PC-3 (cell line): ENCODE measurements around the gene IGSF23. TPM values are rescaled to one million over a fixed set of nuclear protein-coding genes. Genes with fewer than 3 reads are reported as not detected.
A peak's percentile ranks its signal among the peaks of the same experiment; 100 is the strongest.

Experiments
- ATAC-seq: fragments of 200-7000 bp; cut with Tn5 transposase; 2 replicates; pipeline ENCODE4 v1.9.1; 2020; ENCODE audit warnings: mild to moderate bottlenecking, moderate library complexity
- BruUV-seq: library from RNA; stranded (reverse); fragments of 400-500 nt; replicated peaks from 2 replicates; lab custom pipeline; 2021; lab: Mats Ljungman, UMichigan
- CTCF ChIA-PET: fragments of 300-600 bp; sonication (Branson Sonifier 250); formaldehyde crosslinking; loops from one replicate; lab custom pipeline; 2022; ENCODE audit warnings: antibody characterized with exemption; lab: Charles Lee
- POLR2A ChIA-PET: fragments of 300-600 bp; sonication (Branson Sonifier 250); formaldehyde crosslinking; loops from one replicate; lab custom pipeline; 2022; ENCODE audit warnings: antibody characterized with exemption; ENCODE audit not compliant: unreplicated experiment; lab: Charles Lee
- DNase-seq: peaks from one replicate; pipeline ENCODE4 v3.0.0-alpha.2; 2015
- H2AFZ ChIP-seq: fragments of 300-600 bp; sonication (generic); 2 replicates; pipeline ENCODE4 v1.6.0; 2016; ENCODE audit warnings: antibody characterized with exemption, low read length
- H3F3A ChIP-seq: fragments of 300-600 bp; sonication (generic); one replicate; pipeline ENCODE4 v1.6.0; 2017; ENCODE audit warnings: antibody characterized with exemption, low read length, control low read depth, mild to moderate bottlenecking; ENCODE audit not compliant: unreplicated experiment
- H3K27ac ChIP-seq: fragments of 300-600 bp; sonication (generic); 2 replicates; pipeline ENCODE4 v1.5.1; 2016; ENCODE audit warnings: mild to moderate bottlenecking, low read length
- H3K27me3 ChIP-seq: fragments of 300-600 bp; sonication (generic); 2 replicates; pipeline ENCODE4 v1.6.1; 2016; ENCODE audit warnings: low read length, mixed read lengths
- H3K36me3 ChIP-seq: fragments of 300-600 bp; sonication (generic); 2 replicates; pipeline ENCODE4 v1.6.1; 2016; ENCODE audit warnings: low read depth, mixed run types, low read length, mixed read lengths
- H3K4me1 ChIP-seq: fragments of 300-600 bp; sonication (generic); 2 replicates; pipeline ENCODE4 v1.5.1; 2016; ENCODE audit warnings: low read length; ENCODE audit not compliant: insufficient read depth
- H3K4me2 ChIP-seq: fragments of 300-600 bp; sonication (generic); 2 replicates; pipeline ENCODE4 v1.6.0; 2016; ENCODE audit warnings: low read length
- H3K4me3 ChIP-seq: fragments of 300-600 bp; sonication (generic); 2 replicates; pipeline ENCODE4 v1.5.1; 2016; ENCODE audit warnings: mild to moderate bottlenecking, low read length, mixed read lengths
- H3K79me2 ChIP-seq: fragments of 300-600 bp; sonication (generic); 2 replicates; pipeline ENCODE4 v1.6.1; 2017; ENCODE audit warnings: low read length, mixed read lengths
- H3K9ac ChIP-seq: fragments of 300-600 bp; sonication (generic); 2 replicates; pipeline ENCODE4 v1.6.0; 2016; ENCODE audit warnings: mild to moderate bottlenecking, low read length
- H3K9me2 ChIP-seq: fragments of 300-600 bp; sonication (generic); replicated peaks from 2 replicates; pipeline ENCODE4 v1.6.1; 2016; ENCODE audit warnings: mixed run types, low read length, mixed read lengths
- H3K9me3 ChIP-seq: fragments of 300-600 bp; sonication (generic); 2 replicates; pipeline ENCODE4 v1.6.1; 2016; ENCODE audit warnings: low read length, mixed read lengths
- H4K20me1 ChIP-seq: fragments of 300-600 bp; sonication (generic); 2 replicates; pipeline ENCODE4 v1.6.1; 2016; ENCODE audit warnings: low read length, mixed read lengths
- EZH2 ChIP-seq: fragments of 300-600 bp; sonication (generic); IDR thresholded peaks from one replicate; pipeline ENCODE4 v1.6.1; 2017; ENCODE audit warnings: antibody characterized with exemption, mild to moderate bottlenecking, low read length; ENCODE audit not compliant: unreplicated experiment
- EZH2phosphoT487 ChIP-seq: fragments of 300-600 bp; sonication (generic); IDR thresholded peaks from 2 replicates; pipeline ENCODE4 v1.6.1; 2018; ENCODE audit warnings: mild to moderate bottlenecking, antibody characterized with exemption, low read length, borderline replicate concordance
- intact Hi-C: fragments of 100-400 bp; cut with micrococcal nuclease; formaldehyde crosslinking; loops from 2 replicates; pipeline ENCODE4 v1.9.0; 2023
- total RNA-seq: library from RNA; depleted of rRNA; stranded (reverse); fragments of >200 nt; gene quantifications from 2 replicates; pipeline ENCODE4 v1.2.3, GENCODE V29; 2014
- TF ChIP-seq, protein P1 (sequence below): fragments of 300-600 bp; sonication (generic); conservative IDR thresholded peaks from 2 replicates; pipeline ENCODE4 v1.5.1; 2017; ENCODE audit warnings: antibody characterized with exemption, low read depth, mild to moderate bottlenecking, low read length

IGSF23 gene
- total RNA-seq, 1 experiment from 2014 or later = not detected

DNA sequence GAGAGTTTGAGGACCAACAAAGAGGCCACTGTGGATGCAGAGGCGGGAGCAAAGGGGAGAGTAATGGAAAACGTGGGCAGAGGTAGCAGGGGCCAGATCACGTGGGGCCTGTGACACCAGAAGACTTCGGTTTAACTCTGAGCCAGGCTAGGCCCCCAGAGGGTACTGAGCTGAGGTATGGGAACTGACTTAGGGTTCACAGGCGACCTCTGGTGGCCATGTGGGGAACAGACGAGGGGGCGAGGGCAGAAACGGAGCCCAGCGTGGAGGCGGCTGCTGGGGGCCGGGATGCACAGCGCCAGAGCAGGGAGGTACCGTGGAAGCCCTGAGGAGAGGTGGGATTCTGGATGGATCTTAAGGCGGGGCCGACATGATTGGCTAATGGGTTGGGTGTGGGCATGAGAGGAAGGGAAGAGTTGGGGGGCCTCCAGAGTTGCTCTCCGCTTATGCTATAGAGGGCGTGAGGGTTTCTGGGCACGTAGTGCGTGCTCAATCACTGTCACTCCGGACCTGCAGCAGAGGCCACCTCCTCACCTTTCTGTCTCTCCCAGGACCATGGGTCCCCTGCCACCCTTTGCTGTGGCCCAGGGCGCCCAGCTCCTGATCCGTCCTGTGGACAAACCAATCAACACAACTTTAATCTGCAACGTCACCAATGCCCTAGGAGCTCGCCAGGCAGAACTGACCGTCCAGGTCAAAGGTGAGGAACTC is 44.0 kb downstream of the IGSF23 start:
- peak; percentile 54 for DNase-seq
- no TSS peak for BruUV-seq
- Histone ChIP-seq H3K9me2 (no peaks in the 10 kb centered on the region), H3F3A (no peaks in the 10 kb centered on the region), H3K4me3 (no peak overlapping the region), H3K79me2 (no peaks in the 10 kb centered on the region), H2AFZ (no peak overlapping the region), H3K27me3 (no peaks in the 10 kb centered on the region), H3K4me1 (0 out of 2 replicates have a peak, but pooled peaks cover 3% of the 10 kb centered on the region), H3K9ac (no peak overlapping the region), H3K27ac (no peak overlapping the region), H3K4me2 (no peak overlapping the region), H3K9me3 (no peaks in the 10 kb centered on the region), H4K20me1 (no peaks in the 10 kb centered on the region), H3K36me3 (peaks cover 64% of the 10 kb centered on the region)
- TF ChIP-seq, protein P1, sequence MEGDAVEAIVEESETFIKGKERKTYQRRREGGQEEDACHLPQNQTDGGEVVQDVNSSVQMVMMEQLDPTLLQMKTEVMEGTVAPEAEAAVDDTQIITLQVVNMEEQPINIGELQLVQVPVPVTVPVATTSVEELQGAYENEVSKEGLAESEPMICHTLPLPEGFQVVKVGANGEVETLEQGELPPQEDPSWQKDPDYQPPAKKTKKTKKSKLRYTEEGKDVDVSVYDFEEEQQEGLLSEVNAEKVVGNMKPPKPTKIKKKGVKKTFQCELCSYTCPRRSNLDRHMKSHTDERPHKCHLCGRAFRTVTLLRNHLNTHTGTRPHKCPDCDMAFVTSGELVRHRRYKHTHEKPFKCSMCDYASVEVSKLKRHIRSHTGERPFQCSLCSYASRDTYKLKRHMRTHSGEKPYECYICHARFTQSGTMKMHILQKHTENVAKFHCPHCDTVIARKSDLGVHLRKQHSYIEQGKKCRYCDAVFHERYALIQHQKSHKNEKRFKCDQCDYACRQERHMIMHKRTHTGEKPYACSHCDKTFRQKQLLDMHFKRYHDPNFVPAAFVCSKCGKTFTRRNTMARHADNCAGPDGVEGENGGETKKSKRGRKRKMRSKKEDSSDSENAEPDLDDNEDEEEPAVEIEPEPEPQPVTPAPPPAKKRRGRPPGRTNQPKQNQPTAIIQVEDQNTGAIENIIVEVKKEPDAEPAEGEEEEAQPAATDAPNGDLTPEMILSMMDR = peak; percentile 72
- no peak for TF ChIP-seq EZH2phosphoT487
- TF ChIP-seq EZH2 = no peak
- intact Hi-C loops = loop anchor here (1.0 kb wide), 1 partner anchor 69 kb away; no protein-coding TSS in a partner anchor
- CTCF ChIA-PET = interaction anchor here (1.0 kb wide), 4 partner anchors 21 to 113 kb away, joined by 3 to 4 read pairs (median 4); no protein-coding TSS in a partner anchor
- POLR2A ChIA-PET = no interaction called here
- peak; percentile 45 for ATAC-seq

DNA sequence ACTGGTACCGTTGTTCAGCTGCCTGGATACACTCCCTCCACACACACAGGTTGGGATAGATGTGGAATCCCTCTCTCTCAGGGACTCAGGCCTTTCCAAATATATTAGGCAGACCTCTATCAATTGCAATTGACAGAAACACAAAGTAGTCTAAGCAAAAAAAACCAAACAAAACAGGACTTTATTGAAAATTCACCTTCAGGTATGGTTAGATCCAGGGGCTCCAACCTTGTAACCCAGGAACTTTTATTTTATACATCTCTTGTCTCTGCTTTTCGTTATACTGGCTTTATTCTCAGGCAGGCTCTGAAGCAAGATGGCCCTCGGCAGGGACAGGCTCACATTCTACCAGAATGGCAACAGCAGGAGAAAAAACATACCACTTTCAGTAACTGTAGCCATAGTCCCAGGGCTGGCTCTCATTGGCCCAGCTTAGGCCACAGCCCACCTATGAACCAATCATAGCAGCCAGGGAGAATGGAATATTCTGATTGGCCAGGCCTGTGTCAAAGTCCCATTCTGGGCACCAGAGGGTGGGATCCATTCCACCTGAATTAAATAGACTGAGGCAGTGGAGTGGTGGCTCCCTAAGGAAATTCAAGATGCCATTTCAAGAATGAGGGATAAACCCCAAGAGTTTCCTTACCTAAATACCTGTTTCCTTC is 44.8 kb downstream of the IGSF23 start:
- Histone ChIP-seq H3K4me2 (no peak overlapping the region), H3K27ac (no peak overlapping the region), H3K9ac (no peak overlapping the region), H3K9me2 (no peaks in the 10 kb centered on the region), H3K36me3 (peaks cover 65% of the 10 kb centered on the region), H3K4me3 (no peak overlapping the region), H3K79me2 (no peaks in the 10 kb centered on the region), H4K20me1 (no peaks in the 10 kb centered on the region), H2AFZ (no peak overlapping the region), H3F3A (no peaks in the 10 kb centered on the region), H3K9me3 (no peaks in the 10 kb centered on the region), H3K27me3 (no peaks in the 10 kb centered on the region), H3K4me1 (0 out of 2 replicates have a peak, but pooled peaks cover 3% of the 10 kb centered on the region)
- DNase-seq (no peak), ATAC-seq (no peak)
- TF ChIP-seq EZH2phosphoT487 = no peak
- TF ChIP-seq, protein P1 = no peak
- TF ChIP-seq EZH2 = no peak
- intact Hi-C loops = no loop called here
- BruUV-seq = no TSS peak
- ChIA-PET POLR2A (no interaction called here), CTCF (no interaction called here)
